Fibroblast of peridontal ligament (primary cell): Measurements from ENCODE around the gene PDE2A.
A peak's percentile ranks its signal among the peaks of the same experiment; 100 is the strongest.

Experiments used
- DNase-seq: peaks from one replicate; pipeline ENCODE4 v3.0.0-alpha.2; 2010; ENCODE audit errors: extremely low read depth

The PDE2A gene

GRCh38 chr11:72548463-72548862 is 125.8 kb downstream of the PDE2A start:
- no peak for DNase-seq

GRCh38 chr11:72546866-72547265 is 127.4 kb downstream of the PDE2A start:
- DNase-seq = no peak

- no peak for DNase-seq
Observed at GRCh38 chr11:72544589-72544988, 129.6 kb downstream of the PDE2A start.

GRCh38 chr11:72543849-72544542 is 130.2 kb downstream of the PDE2A start:
- DNase-seq = no peak

- DNase-seq = no peak
Observed at GRCh38 chr11:72541257-72541974, 132.8 kb downstream of the PDE2A start.

GRCh38 chr11:72537051-72537450 is 137.2 kb downstream of the PDE2A start:
- no peak for DNase-seq

- no peak for DNase-seq
Observed at GRCh38 chr11:72535194-72535547, 139.1 kb downstream of the PDE2A start.

GRCh38 chr11:72534371-72535193 is 139.6 kb downstream of the PDE2A start:
- DNase-seq = peak; percentile 27

- no peak for DNase-seq
Observed at GRCh38 chr11:72529068-72529467, 145.2 kb downstream of the PDE2A start.

GRCh38 chr11:72528121-72528520 is 146.1 kb downstream of the PDE2A start:
- DNase-seq = no peak
